Colon (tissue), 2 donors: ENCODE data around the gene SULT2B1.

Experiments
- FAIRE-seq: peaks from 2 replicates; lab custom pipeline; 2012; peaks lifted over from hg19 to GRCh38; lab: Jason Lieb, UNC
- donor health status: control.
- donor health status: control.

The SULT2B1 gene

GRCh38 chr19:48600679-48601417 is 48.9 kb downstream of the SULT2B1 start:
- FAIRE-seq, result no peak

GRCh38 chr19:48603001-48603400 is 51.0 kb downstream of the SULT2B1 start:
- no peak for FAIRE-seq

- FAIRE-seq, result no peak
These were observed 51.5 kb downstream of the SULT2B1 start for GRCh38 chr19:48603449-48603848.

- no peak for FAIRE-seq
These were observed 51.9 kb downstream of the SULT2B1 start for GRCh38 chr19:48603850-48604249.

GRCh38 chr19:48606463-48607358 is 54.7 kb downstream of the SULT2B1 start, which contains the start of gene SPACA4:
SPACA4 (plus strand) TSS chr19:48606742; CDS start chr19:48606979, 237 bp downstream.
- FAIRE-seq, result no peak

- FAIRE-seq, result no peak
These were observed 55.4 kb downstream of the SULT2B1 start for GRCh38 chr19:48607359-48607755.

GRCh38 chr19:48608798-48609263 is 56.9 kb downstream of the SULT2B1 start:
- FAIRE-seq, result no peak

GRCh38 chr19:48609571-48610108 is 57.7 kb downstream of the SULT2B1 start:
- no peak for FAIRE-seq

- no peak for FAIRE-seq
These were observed 59.9 kb downstream of the SULT2B1 start for GRCh38 chr19:48611872-48612271.

GRCh38 chr19:48613024-48613851 is 61.3 kb downstream of the SULT2B1 start:
- FAIRE-seq, result no peak

GRCh38 chr19:48613852-48614435 is 62.0 kb downstream of the SULT2B1 start:
- no peak for FAIRE-seq

GRCh38 chr19:48614436-48615230 is 62.7 kb downstream of the SULT2B1 start, which contains the start of gene FAM83E:
FAM83E (minus strand) TSS chr19:48615076; CDS start chr19:48613372, 1,704 bp downstream.
- no peak for FAIRE-seq

- no peak for FAIRE-seq
These were observed 63.5 kb downstream of the SULT2B1 start for GRCh38 chr19:48615231-48616040.

- FAIRE-seq, result no peak
These were observed 64.1 kb downstream of the SULT2B1 start for GRCh38 chr19:48616041-48616436.

- no peak for FAIRE-seq
These were observed 64.6 kb downstream of the SULT2B1 start for GRCh38 chr19:48616491-48617056.

- FAIRE-seq, result no peak
These were observed 65.4 kb downstream of the SULT2B1 start for GRCh38 chr19:48617146-48617937.

- no peak for FAIRE-seq
These were observed 66.4 kb downstream of the SULT2B1 start for GRCh38 chr19:48618278-48618915.
